Rectal smooth muscle tissue (tissue), 1 donor: ENCODE measurements around the gene LCNL1.

Experiments
- H3K27ac ChIP-seq: one replicate; pipeline ENCODE4 v1.7.0; 2013; ENCODE audit warnings: low read depth, low read length, inconsistent platforms
- H3K27me3 ChIP-seq: one replicate; pipeline ENCODE4 v1.7.0; 2013; ENCODE audit warnings: low read length; ENCODE audit not compliant: control insufficient read depth, insufficient read depth
- H3K36me3 ChIP-seq: one replicate; pipeline ENCODE4 v1.7.0; 2013; ENCODE audit warnings: low read length; ENCODE audit not compliant: control insufficient read depth, insufficient read depth
- H3K4me1 ChIP-seq: one replicate; pipeline ENCODE4 v1.7.0; 2013; ENCODE audit warnings: low read length; ENCODE audit not compliant: control insufficient read depth, insufficient read depth
- H3K4me3 ChIP-seq: one replicate; pipeline ENCODE4 v1.7.0; 2013; ENCODE audit warnings: low read length
- H3K9ac ChIP-seq: one replicate; pipeline ENCODE4 v1.7.0; 2013; ENCODE audit warnings: low read length

Gene LCNL1

DNA sequence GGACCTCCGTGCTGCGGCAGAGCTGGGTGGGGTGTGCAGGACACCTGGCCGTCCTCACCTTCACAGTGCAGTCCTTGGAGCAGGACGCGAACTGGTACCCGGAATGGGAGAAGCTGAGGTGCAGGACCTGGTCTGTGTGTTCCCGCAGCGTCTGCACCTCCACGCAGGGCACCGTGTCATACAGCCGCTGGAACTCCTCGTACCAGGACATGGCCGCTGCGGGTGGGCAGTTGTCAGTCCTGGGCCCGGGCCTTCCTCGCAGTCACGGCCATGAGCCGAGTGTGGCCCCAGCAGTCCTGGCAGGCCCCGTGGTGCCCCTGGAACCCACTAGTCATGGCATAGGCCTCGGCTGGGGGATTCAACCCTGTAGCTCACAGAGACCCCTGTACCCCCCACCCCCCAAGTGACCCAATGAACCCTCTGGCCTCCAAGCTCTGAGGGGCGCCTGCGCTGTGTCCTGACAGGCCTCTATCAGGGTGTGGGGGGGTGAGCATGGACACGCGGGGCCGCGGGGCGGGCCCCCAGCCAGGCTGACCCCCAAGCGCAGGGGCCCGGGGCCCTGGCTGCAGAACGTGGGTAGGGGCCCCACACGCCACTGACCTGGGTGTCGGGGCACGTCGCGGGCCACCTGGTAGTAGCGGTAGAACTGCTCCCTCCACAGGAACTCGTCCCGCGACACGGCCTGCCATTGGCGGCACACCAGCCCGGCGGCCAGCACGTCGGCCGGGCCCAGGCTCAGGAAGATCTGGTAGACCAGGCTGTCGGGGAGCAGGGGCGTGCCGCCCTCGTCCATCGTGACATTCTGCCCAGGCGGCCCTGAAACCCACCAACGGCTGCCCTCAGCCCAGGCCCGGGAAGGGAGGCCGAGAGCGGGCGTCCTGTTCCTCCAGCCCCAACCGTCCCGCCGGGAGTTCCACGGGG, 39.2 kb upstream of the LCNL1 start:
- Histone ChIP-seq H3K4me1 (peaks cover 3% of the 10 kb centered on the region), H3K9ac (peak overlapping the region; percentile 53)

DNA sequence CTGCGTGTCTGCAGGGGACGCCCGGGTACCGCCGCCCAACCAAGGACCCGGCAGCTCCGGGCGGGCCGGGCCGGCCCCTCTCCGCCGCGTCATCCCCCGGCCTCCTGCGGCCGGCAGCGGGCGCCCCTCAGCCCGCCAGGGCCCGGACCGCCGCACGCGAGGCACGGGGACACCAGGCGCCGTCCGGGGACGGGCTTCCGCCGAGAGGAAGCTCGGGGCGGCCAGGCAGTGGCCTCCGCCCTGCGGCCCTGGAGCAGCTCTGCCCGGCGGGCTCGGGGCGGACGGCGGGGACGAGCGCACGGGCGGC, 38.6 kb upstream of the LCNL1 start:
- H3K4me1 ChIP-seq, result peaks cover 3% of the 10 kb centered on the region
- H3K27me3 ChIP-seq, result no peaks in the 10 kb centered on the region
- H3K4me3 ChIP-seq, result peak overlapping the region; percentile 90
- H3K36me3 ChIP-seq, result peaks cover 20% of the 10 kb centered on the region
- peak overlapping the region; percentile 53 for H3K9ac ChIP-seq
- peak overlapping the region; percentile 79 for H3K27ac ChIP-seq

More for the DNA sequence above, 39.2 kb upstream of the LCNL1 start:
- no peaks in the 10 kb centered on the region for H3K27me3 ChIP-seq
- peak overlapping the region; percentile 90 for H3K4me3 ChIP-seq
- H3K27ac ChIP-seq, result peak overlapping the region; percentile 79
- H3K36me3 ChIP-seq, result peaks cover 20% of the 10 kb centered on the region

DNA sequence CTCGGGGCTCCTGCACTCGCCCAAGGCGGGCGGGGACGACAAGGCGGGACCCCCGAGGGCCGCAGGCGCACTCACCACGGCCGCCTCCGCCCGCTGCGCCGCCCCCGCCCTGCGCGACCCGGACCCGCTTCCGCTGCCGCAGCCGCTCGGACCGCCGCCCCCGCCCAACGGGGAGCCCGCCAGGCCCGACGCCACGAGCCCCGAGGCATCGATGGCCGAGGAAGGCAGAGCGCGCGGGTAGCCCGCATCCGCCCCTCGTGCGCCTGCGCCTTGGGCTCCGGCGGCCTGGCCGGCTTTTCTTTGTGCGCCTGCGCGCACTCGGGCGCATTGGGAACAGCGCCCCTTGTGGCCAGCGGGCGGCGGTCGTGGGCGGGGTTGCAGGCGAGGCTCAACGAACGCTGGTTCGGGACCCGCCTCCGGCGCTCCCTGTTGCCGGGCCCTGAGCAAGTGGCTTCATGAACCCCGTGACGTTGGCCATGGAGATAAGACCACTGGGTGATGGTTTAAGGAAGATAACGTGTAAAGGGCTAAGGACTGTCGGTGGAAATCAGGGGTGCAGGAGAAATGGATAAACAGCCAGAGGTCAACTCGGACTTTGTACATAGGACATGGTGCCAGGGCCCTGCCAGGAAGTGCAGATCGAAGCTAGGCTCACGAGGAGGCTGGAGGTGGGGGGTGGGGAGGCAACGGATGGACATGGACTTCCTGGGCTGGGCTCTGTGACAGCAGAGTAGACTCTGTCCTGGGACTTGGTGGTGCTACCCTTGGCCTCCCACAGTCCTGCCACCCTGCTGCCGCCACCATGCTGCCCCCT, 38.1 kb upstream of the LCNL1 start, which contains the start of the genes C8G and FBXW5:
Gene C8G, plus strand, starts transcription at position 725 of the 814 bp plus-strand sequence. Its CDS starts 78 bp downstream, at position 803.
Gene FBXW5, minus strand, starts transcription at position 220 of the 814 bp plus-strand sequence. CDS start 655 bp downstream, outside the sequence.
- Histone ChIP-seq H3K9ac (peak within 1 kb of the TSS; percentile 53), H3K36me3 (peaks cover 20% of the 10 kb centered on the region), H3K4me3 (peak within 1 kb of the TSS; percentile 90), H3K27me3 (no peaks in the 10 kb centered on the region), H3K4me1 (peaks cover 3% of the 10 kb centered on the region), H3K27ac (peak within 1 kb of the TSS; percentile 79)

DNA sequence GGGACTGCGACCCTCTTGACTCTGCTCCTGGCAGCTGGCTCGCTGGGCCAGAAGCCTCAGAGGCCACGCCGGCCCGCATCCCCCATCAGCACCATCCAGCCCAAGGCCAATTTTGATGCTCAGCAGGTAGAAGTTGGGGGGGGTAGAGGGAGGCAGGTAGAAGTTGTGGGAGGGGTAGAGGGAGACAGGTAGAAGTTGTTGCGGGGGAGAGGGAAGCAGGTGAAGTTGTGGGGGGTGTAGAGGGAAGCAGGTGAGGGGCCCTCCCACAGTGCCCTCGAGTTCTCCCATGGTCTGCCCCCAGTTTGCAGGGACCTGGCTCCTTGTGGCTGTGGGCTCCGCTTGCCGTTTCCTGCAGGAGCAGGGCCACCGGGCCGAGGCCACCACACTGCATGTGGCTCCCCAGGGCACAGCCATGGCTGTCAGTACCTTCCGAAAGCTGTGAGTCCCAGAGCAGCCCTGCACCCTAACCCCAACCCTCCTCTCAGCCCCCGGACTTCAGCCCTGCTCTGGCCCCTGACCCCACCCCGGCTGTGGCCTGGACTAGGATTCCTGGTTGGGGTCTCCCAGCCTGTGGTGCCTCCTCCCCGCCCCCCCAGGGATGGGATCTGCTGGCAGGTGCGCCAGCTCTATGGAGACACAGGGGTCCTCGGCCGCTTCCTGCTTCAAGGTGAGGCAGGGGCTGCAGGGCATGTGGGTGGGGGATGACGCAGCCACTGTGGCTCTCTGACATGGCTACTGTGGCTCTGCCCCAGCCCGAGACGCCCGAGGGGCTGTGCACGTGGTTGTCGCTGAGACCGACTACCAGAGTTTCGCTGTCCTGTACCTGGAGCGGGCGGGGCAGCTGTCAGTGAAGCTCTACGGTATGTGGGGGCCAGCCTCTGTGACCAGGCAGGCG, 37.2 kb upstream of the LCNL1 start:
- no peaks in the 10 kb centered on the region for H3K27me3 ChIP-seq
- H3K27ac ChIP-seq, result no peak overlapping the region
- peaks cover 3% of the 10 kb centered on the region for H3K4me1 ChIP-seq
- peaks cover 16% of the 10 kb centered on the region for H3K36me3 ChIP-seq
- no peak overlapping the region for H3K4me3 ChIP-seq
- no peak overlapping the region for H3K9ac ChIP-seq

DNA sequence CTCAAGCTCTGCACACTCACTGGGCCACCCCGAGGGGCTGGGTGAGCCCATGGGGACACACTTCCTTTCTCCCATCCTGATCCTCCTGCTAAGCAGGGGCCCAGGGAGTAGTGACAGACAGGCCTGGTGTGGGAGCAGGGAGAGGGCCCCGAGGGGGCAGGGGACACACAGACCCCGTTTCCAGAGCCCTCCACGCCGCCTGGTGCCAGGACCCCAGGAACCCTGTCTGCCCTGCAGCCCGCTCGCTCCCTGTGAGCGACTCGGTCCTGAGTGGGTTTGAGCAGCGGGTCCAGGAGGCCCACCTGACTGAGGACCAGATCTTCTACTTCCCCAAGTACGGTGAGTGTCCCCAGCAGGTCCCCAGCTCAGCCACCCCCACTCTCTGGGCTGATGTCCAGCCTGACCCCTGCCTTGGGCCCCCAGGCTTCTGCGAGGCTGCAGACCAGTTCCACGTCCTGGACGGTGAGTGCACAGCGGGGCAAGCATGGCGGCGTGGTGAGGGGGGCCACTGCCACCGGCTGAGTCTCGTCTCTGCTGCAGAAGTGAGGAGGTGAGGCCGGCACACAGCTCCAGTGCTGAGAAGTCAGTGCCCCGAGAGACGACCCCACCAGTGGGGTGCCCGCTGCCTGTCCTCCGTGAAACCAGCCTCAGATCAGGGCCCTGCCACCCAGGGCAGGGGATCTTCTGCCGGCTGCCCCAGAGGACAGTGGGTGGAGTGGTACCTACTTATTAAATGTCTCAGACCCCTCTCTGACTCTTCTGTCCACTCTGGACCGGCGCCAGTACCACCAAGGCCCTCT, 36.4 kb upstream of the LCNL1 start:
- Histone ChIP-seq H3K27ac (no peak overlapping the region), H3K9ac (no peak overlapping the region), H3K4me1 (peaks cover 3% of the 10 kb centered on the region), H3K4me3 (no peak overlapping the region), H3K27me3 (no peaks in the 10 kb centered on the region), H3K36me3 (peaks cover 8% of the 10 kb centered on the region)

DNA sequence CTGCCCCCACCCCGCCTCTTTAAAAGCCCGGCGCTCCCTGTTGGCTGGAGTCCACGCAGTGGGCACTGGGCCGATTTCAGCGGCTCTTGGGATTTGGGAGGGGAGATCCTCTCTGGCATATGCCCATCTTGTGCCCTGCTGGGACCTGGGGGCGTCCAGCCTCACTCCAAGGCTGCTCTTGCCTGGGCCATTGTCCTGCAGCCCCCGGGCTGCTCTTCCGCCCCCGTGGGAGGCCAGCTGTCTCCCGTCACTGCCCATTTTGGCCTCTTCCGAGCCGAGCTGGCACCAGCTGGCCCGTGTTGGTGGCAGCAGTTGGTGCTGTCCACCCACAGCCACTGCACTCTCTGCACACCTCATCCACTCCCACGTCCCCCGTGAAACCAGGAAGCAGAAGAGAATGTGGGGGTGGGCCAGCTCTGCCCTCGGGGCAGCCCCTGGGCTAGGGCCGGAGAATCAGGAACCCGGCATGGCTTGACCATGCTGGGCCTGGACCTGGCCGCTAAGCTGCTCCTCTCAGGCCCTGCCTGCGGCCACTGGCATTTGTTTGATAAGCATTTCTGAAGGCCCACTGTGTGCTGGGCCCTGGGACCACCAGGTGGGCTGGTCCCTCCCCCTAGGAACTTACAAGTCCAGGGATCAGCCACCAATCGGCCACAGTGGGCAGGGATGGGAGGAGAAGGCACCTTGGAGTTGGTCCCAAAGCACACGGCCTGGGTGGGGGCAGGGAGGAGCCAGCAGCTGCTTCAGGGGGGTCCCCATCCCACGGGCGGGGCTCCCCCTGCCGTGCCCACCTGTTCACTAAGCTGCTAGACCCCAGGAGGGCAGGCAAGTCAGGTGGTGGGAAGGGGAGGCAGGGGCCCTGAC, 35.5 kb upstream of the LCNL1 start:
- Histone ChIP-seq H3K4me3 (no peak overlapping the region), H3K27me3 (no peaks in the 10 kb centered on the region), H3K9ac (no peak overlapping the region), H3K27ac (no peak overlapping the region), H3K4me1 (peaks cover 3% of the 10 kb centered on the region), H3K36me3 (no peaks in the 10 kb centered on the region)

DNA sequence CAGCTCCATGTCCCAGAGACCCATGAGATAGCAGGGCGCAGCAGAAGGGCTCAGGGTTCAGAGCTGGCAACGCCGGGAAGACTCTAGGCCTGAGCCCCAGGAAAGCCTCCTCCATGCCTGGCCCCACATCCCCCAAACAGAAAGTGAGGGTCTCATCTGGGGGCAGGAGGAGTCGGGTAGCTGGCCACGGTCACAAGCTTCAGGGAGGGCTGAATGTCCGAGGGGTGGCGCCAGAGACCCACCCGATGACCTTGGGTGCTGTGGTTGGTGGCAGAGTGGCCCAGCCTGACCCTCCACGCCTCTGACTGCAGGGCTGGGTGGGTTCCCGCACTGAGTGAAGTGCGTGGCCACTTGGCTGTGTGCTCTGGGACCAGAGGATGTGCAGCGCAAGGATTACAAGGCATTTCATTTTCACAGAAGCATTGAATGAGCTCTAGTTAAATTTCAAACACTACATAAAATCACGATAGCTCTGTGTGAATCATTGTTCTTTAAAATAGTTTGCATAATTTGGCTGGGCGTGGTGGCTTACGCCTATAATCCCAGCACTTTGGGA, 34.8 kb upstream of the LCNL1 start:
- Histone ChIP-seq H3K9ac (no peak overlapping the region), H3K36me3 (no peaks in the 10 kb centered on the region), H3K27ac (no peak overlapping the region), H3K4me3 (no peak overlapping the region), H3K4me1 (peaks cover 3% of the 10 kb centered on the region), H3K27me3 (no peaks in the 10 kb centered on the region)

DNA sequence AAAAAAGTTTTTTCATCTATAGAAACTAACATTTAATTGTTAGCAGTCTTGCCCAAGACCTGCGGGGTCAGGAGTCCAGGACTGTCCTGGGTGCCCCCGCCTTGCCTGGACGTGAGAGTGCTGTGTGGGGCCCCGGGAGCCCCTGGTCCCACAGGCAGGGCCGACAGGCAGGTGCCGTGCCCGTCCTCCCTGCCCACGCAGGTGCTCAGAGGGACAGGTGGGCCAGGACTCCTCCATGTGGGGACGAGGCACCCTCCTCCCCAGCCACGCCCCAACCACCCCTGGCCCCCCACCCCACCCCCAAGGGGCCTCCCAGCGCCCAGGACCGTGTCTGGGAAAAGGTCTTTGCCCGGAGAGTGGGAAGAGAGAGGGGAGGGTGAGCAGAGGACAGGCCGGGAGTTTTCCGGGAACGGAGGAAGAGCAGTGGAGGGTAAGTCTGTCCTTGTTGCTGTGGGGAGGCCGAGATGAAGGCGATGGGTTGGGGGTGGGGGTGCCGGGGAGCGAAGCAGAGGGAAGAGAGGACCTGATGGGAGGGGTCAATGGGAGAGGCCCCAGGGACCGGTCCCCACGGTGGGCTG, 33.5 kb upstream of the LCNL1 start:
- Histone ChIP-seq H3K36me3 (no peaks in the 10 kb centered on the region), H3K27me3 (no peaks in the 10 kb centered on the region), H3K4me1 (no peaks in the 10 kb centered on the region), H3K27ac (peak overlapping the region; percentile 59), H3K9ac (peak overlapping the region; percentile 38), H3K4me3 (peak overlapping the region; percentile 91)

DNA sequence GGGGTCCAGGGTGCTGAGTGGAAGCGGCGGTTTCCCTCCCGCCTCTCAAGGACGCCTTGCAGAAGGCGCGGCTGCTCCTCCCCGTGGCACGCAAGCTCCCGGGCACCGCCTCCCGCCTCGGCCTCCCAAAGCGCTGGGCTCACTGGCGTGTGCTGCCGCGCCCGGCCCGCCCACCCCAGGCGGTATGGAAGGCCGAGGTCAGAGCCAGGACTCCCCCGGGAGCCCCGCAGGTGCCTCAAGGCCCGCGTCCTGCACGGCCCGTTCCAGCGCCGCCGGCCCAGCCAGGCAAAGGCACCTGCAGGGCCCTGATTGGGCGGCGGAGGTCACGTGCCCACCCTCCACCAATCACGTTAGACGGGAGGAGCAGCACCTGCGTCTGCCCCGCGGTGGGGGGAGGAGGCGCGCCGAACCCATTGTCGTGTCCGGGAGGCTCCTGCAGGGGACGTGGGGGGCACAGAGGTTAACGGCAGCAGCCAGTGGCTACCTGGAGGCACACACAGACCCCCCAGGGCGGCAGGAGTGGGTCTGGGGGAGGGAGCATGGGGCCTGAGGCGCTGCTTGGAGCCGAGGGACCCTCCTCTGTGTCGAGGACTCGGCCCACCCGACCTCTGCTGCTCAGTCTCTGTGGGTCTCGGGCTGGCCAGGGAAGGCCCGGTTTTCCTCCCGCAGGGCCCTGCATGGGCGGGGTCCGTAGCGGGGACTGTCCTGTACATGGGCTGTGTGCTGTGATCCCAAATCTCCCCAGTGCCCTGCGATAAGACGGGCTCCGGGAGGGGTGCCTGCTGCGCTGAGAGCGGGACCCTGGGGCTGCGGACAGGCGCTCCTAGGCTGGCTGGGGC, 32.8 kb upstream of the LCNL1 start:
- H3K4me3 ChIP-seq, result peak overlapping the region; percentile 91
- H3K9ac ChIP-seq, result peak overlapping the region; percentile 38
- H3K36me3 ChIP-seq, result no peaks in the 10 kb centered on the region
- H3K27me3 ChIP-seq, result no peaks in the 10 kb centered on the region
- H3K27ac ChIP-seq, result peak overlapping the region; percentile 59
- H3K4me1 ChIP-seq, result no peaks in the 10 kb centered on the region
